PC-3 (cell line): ENCODE results near the gene CFAP46.

ENCODE experiments used
- EZH2 ChIP-seq: fragments of 300-600 bp; sonication (generic); IDR thresholded peaks from one replicate; pipeline ENCODE4 v1.6.1; 2017; ENCODE audit warnings: antibody characterized with exemption, mild to moderate bottlenecking, low read length; ENCODE audit not compliant: unreplicated experiment
- EZH2phosphoT487 ChIP-seq: fragments of 300-600 bp; sonication (generic); IDR thresholded peaks from 2 replicates; pipeline ENCODE4 v1.6.1; 2018; ENCODE audit warnings: mild to moderate bottlenecking, antibody characterized with exemption, low read length, borderline replicate concordance
- TF ChIP-seq, protein P1 (sequence below): fragments of 300-600 bp; sonication (generic); conservative IDR thresholded peaks from 2 replicates; pipeline ENCODE4 v1.5.1; 2017; ENCODE audit warnings: antibody characterized with exemption, low read depth, mild to moderate bottlenecking, low read length

DNA sequence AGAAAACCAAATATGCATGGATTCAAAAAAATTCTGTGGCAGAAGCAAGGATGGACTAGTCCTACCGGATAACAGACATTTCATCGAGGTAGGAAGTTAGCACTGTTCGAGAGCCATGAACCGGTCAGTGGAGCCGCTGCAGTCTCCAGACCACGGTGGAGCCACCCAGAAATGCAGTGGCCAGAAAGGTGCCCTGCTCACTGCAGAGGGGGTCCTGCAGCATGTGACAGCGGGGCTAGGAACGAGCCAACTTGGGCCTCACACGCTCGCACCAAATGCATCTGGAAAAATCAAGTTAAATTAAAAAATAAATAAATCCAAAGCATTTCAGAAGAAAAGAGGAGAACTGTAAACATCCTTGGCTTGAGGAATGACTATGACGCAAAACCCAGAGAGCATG is 13.1 kb upstream of the CFAP46 start:
- TF ChIP-seq, protein P1, sequence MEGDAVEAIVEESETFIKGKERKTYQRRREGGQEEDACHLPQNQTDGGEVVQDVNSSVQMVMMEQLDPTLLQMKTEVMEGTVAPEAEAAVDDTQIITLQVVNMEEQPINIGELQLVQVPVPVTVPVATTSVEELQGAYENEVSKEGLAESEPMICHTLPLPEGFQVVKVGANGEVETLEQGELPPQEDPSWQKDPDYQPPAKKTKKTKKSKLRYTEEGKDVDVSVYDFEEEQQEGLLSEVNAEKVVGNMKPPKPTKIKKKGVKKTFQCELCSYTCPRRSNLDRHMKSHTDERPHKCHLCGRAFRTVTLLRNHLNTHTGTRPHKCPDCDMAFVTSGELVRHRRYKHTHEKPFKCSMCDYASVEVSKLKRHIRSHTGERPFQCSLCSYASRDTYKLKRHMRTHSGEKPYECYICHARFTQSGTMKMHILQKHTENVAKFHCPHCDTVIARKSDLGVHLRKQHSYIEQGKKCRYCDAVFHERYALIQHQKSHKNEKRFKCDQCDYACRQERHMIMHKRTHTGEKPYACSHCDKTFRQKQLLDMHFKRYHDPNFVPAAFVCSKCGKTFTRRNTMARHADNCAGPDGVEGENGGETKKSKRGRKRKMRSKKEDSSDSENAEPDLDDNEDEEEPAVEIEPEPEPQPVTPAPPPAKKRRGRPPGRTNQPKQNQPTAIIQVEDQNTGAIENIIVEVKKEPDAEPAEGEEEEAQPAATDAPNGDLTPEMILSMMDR = no peak
- TF ChIP-seq EZH2 = no peak
- no peak for TF ChIP-seq EZH2phosphoT487
